ENCODE results near the gene TFF3.

DNA sequence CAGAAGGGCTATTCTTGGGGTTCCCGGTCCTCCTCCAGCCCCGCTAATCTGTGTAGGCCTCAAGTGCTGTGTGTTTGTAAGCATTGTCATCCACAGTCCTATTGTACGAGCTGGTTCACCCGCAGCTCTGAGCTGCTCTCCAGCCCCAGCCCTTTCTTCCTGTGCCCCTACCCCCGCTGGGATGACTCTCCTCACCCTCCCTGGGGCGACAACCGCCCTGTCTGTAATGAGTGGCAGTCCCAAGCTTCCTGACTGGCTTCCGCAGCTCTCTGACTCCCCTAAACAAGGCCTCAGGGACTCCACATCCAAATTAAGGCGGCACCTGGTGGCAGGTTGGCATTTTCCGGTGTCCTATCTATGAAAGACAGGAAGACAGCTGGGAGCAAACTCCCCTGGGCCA lies 45.8 kb downstream of the TFF3 start:
- TF ChIP-seq, protein P1, sequence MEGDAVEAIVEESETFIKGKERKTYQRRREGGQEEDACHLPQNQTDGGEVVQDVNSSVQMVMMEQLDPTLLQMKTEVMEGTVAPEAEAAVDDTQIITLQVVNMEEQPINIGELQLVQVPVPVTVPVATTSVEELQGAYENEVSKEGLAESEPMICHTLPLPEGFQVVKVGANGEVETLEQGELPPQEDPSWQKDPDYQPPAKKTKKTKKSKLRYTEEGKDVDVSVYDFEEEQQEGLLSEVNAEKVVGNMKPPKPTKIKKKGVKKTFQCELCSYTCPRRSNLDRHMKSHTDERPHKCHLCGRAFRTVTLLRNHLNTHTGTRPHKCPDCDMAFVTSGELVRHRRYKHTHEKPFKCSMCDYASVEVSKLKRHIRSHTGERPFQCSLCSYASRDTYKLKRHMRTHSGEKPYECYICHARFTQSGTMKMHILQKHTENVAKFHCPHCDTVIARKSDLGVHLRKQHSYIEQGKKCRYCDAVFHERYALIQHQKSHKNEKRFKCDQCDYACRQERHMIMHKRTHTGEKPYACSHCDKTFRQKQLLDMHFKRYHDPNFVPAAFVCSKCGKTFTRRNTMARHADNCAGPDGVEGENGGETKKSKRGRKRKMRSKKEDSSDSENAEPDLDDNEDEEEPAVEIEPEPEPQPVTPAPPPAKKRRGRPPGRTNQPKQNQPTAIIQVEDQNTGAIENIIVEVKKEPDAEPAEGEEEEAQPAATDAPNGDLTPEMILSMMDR (conservative IDR thresholded peaks at IDR 0.05), result no peak
- TF ChIP-seq ZFX (IDR thresholded peaks at IDR 0.05), result no peak

Data from C4-2B (cell line).